Pulmonary artery endothelial cell (primary cell): Measurements from ENCODE around the gene ZNF492. TPM values are rescaled to one million over a fixed set of nuclear protein-coding genes. Genes with fewer than 3 reads are reported as not detected.
"Not testable (repeated sequence)": the region's sequence is repeated elsewhere in the genome, so short reads cannot be mapped to it uniquely, and the experiment has no call there.

ENCODE experiments used
- DNase-seq: peaks from one replicate; pipeline ENCODE4 v3.0.0-alpha.2; 2011; ENCODE audit warnings: low read depth, low spot score
- total RNA-seq: library from RNA; depleted of rRNA; stranded (reverse); fragments of >200 nt; gene quantifications from 2 replicates; pipeline ENCODE4 v1.2.3, GENCODE V29; 2014

ZNF492 gene
- total RNA-seq, 1 donor from 2014 or later, result 0.07 TPM

DNA sequence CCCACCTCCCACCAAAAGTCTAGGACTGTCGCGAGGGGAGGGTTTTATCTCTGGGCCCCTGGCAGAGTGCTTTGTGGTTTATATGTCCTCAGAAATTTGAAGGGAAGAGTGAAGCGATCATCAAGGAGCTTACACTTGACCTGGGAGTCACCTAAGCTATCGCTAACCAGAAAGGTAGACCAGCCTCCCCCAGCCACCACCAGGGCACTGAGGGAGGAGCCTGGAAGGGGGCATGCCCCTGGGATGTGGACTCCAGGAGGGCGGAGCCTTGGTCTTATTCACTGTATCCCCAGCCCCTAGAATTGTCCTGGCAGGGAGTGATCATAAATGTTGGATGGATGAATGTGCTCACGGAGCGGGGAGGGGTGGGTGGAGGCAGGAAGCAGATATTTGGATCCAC lies 16.9 kb upstream of the ZNF492 start:
- not testable (repeated sequence) for DNase-seq

DNA sequence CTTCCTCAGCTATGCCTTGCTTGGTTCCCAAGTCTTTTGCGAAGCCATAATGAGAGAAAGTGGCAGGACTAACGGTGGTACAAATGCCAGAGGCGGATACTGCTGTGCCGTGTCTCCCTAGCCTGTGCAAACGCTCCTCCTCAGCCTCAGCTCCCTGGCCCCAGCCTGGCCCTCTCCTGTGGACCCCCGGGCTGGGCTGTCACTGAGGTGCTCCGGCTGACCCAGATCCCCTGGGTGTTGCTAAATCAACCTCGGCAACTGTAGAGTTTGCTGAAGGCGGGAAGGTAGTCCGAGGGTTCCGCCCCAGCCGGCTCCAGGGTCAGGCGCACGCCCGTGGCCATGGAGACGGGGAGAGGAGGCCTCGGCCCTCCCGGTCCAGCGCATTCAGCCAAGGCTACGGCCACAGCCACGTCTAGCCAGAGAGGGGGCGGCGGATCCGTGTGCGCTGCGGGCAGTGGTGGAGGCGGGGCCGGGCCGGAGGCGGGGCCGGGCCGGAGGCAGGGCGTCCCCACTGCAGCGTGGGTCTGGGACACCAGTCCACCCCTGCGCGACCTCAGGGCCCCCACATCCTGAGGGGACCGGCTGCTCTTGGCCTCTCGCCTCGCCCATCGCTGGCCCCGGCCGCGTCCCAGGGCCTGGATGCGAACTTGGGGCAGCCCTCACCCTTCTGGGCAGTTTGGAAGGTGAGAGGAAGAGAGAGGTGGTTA lies 16.4 kb upstream of the ZNF492 start:
- DNase-seq, result no peak

GRCh38 chr19:22619371-22619770 lies 14.8 kb upstream of the ZNF492 start:
- no peak for DNase-seq

DNA sequence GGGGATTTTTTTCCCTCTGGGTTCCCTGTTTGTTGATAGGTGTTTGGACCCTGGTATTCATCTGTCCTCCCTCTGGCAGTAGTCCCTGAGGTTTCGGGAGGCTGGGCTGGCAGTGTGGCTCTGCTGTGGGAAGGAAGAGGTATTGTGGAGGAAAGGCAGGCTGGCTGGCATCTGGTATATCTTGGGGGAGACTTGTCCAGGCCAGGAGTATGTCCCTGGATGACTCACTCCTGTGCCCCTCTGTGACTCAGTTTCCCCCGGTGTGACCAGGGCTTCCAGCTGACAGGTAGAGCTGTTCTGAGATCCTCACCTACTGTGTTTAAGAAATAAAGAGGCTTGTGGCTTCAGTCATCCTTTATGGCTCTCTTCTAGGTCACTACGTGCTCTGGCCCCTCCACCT lies 14.2 kb upstream of the ZNF492 start:
- DNase-seq, result no peak

GRCh38 chr19:22620401-22620800 lies 13.7 kb upstream of the ZNF492 start:
- no peak for DNase-seq

GRCh38 chr19:22620912-22621311 lies 13.2 kb upstream of the ZNF492 start:
- DNase-seq, result no peak

- no peak for DNase-seq
These were observed 12.1 kb upstream of the ZNF492 start for GRCh38 chr19:22622020-22622419.

- no peak for DNase-seq
These were observed 11.0 kb upstream of the ZNF492 start for GRCh38 chr19:22622901-22623840.

DNA sequence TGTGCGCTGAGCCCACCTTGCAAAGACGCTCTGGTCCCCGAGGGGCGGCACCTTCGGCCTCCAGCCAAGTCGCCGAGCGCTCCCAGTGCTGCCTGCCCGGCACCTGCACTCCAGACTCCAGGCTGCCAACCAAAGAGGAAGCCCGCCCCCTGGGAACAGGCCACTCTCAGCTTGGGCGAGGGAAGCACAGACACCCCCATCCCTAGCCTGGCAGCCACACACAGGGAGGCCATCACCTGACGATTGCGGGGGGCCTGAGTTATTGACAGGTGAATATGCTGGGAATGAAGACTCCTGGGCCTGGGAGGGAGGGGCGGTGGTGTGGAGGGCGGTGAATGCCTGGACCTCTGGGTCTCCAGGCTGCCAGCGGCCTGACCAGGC lies 10.3 kb upstream of the ZNF492 start:
- DNase-seq, result no peak

- no peak for DNase-seq
These were observed 8.7 kb upstream of the ZNF492 start for GRCh38 chr19:22625266-22626035.

DNA sequence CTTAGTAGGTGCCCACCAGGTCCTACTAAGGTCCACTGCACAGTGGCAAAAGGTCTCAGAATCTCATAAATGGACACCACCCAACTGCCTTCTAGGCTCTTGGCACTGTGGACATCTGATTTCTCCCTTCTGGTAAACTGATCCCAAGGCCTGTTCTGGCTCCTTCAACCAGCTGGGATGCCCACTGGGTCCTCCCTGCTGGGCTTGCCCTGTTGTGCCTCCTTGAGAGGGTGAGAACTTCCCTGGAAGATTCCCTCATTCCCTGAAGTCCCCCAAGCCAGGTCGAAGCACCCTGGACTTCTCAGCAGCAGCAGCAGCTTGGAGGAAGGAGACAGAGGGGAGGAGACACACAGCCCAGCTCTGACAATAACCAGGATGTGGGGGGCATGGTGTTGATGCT lies 6.6 kb upstream of the ZNF492 start:
- DNase-seq, result no peak

GRCh38 chr19:22628401-22628800 lies 5.7 kb upstream of the ZNF492 start:
- no peak for DNase-seq

- no peak for DNase-seq
These were observed 315 bp downstream of the ZNF492 start for GRCh38 chr19:22634450-22634827.

- not testable (repeated sequence) for DNase-seq
These were observed 51.4 kb downstream of the ZNF492 start for GRCh38 chr19:22685493-22685892.

DNA sequence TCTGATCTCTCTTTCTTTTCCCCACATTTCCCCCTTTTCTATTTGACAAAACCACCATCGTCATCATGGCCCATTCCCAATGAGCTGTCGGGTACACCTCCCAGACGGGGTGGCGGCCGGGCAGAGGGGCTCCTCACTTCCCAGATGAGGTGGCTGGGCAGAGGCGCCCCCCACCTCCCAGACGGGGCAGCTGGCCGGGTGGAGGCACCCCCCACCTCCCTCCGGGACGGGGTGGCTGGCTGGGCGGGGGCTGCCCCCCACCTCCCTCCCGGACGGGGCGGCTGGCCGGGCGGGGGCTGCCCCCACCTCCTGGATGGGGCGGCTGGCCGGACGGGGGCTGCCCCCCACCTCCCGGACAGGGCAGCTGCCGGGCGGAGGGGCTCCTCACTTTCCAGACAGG lies 68.5 kb downstream of the ZNF492 start:
- DNase-seq, result not testable (repeated sequence)

GRCh38 chr19:22703096-22703495 lies 69.0 kb downstream of the ZNF492 start:
- DNase-seq, result not testable (repeated sequence)

- DNase-seq, result no peak
These were observed 74.9 kb downstream of the ZNF492 start for GRCh38 chr19:22708983-22709382.

Other genes starting within 250 kb of the ZNF492 start
- not detected in 2 replicates for gene ZNF98, start 212.0 kb upstream of the ZNF492 start, total RNA-seq
- gene ZNF99, start 149.8 kb downstream of the ZNF492 start, total RNA-seq, result not detected in 2 replicates
- not detected in 2 replicates for gene ZNF723, start 198.0 kb downstream of the ZNF492 start, total RNA-seq